Endometrial microvascular endothelial cells (primary cell): ENCODE measurements around the gene COPZ2. TPM values are rescaled to one million over a fixed set of nuclear protein-coding genes. Genes with fewer than 3 reads are reported as not detected.

Experiments
- in situ Hi-C: cut with HindIII; loops from 2 replicates; pipeline ENCODE4 v1.10.0; 2017; ENCODE audit warnings: low sequenced_read_pairs, low pct_unique_long_range_greater_than_20kb; ENCODE audit errors: inconsistent ontology term
- total RNA-seq: library from RNA; depleted of rRNA; stranded (reverse); fragments of >200 nt; gene quantifications from one replicate; pipeline ENCODE4 v1.2.3, GENCODE V29; 2015; ENCODE audit errors: inconsistent ontology term

The COPZ2 gene
- total RNA-seq, 1 donor from 2014 or later = 18.2 TPM

- in situ Hi-C loops = no loop called here
Measured at GRCh38 chr17:48057626-48058025, 20.0 kb upstream of the COPZ2 start.

- in situ Hi-C loops = no loop called here
Measured at GRCh38 chr17:48056879-48057278, 19.3 kb upstream of the COPZ2 start.

DNA sequence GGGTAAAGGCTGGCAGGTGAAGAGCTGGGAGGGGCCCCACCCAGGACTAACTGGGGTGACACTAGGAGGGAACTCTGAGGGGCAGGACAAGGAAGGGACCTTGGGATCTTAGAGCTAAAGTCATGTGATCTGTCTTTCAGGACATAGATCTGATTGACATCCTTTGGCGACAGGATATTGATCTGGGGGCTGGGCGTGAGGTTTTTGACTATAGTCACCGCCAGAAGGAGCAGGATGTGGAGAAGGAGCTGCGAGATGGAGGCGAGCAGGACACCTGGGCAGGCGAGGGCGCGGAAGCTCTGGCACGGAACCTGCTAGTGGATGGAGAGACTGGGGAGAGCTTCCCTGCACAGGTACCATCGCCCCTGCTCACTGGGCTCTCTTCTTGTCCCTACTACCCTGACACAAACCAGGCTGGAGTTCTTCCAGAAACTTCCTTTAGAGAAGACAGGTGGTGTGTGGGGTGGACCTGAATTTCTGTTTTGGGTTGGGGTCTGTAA, 18.7 kb upstream of the COPZ2 start:
- in situ Hi-C loops = no loop called here

GRCh38 chr17:48055531-48056245, 18.1 kb upstream of the COPZ2 start:
- in situ Hi-C loops = no loop called here

DNA sequence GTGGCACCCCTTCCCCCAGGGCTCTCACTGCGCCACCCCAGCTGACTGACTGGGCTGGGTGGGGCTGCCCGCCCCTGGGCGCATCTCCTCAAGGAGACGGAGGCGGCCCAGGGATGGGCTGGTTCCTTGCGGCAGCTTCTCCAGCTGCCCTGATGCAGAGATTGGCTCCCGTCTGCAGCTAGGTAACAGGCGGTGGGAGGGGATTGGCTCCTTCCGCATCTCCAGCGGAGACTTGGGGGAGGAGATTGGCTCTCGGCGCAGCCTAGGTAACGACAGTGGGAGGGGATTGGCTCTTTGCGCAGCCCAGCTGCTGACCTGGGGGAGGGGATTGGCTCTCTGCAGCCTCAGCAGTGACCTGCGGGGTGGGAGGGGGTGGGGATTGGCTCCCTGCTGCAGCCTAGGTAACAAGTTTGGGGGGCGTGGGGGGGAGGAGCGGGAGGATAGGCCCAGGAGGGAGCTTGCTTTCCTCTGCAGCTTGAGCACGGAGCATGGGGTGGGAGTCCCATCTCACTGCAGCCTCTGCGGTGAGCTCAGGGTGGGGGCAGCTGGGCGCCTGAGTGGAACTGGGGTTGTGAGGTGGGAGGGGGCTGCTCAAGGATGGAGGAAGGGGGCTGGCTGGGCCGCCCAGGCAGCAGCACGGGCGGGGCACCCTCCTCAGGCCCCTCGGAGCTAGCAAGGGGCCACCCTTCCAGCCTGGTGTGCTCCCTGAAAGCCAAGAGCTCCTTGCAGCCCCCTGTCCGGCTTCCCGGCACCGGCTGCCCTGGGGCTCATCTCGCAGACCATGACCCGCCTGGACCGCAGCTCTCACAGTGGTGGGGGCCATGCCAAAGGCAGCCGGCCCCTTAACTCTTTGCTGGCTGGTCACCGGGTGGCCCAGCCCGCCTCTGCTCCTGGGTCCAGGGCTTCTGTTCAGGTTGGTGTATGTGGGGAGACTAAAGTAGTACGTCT, 16.9 kb upstream of the COPZ2 start:
- in situ Hi-C loops = no loop called here

DNA sequence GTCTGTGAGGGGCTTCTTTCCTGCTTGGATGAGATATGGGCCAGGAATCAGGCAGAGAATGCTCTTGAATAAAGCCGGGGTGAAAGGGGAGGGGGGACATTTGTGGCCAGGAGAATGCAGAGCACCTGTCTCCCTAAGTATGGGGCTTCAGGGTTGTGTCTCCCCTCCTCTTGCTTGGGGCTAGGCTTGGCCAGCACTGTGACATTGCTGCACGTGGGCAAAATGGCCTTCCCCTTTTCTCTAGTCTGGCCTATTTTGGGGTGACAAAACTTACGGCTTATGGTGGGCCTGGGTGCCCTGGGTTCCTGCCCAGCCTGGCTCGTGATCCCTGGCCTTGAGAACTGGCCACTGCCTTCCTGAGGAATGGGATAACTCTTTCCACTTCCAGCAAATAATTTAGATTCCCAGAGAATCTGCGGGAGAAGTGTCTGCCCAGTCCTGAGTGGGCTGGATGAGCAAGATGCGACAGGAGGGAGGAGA, 16.2 kb upstream of the COPZ2 start:
- in situ Hi-C loops = no loop called here

DNA sequence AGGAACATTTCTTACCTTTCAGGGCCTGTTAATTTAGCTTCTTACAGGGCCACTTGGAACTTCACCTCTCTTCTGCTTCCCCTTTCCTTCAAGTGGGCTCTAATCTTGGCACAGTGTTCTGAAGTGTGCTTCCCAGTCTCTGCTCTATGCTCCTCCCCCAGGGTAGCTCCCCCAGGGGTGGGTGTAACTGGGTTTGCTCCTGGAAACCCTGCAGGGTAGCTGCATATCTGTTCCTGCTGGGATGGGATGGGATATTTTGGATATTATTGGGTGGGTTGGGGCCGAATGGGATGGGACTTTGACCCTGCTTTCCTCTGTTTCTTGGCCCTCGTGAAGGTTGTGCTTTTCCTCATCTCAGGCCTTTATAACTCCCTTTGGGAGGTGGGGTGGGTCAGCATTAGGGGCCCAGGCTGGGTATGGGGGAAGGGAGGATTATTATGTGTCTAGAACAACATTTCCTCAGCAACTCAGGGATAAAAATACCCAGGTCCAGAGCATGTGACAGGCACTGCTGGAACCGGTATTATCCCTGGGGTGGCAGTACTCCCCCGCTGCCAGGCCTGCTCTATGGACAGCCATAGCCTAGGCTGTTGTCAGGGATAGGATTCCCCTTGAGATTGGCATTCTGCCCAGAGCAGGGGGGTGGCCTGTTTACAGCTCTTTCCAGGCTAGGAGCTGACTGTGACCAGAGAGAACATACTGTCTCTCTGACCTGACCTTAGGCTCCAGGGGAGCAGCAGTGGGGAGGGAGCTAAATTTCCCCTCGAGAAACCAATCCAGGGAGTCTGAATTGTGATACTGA, 15.6 kb upstream of the COPZ2 start:
- in situ Hi-C loops = no loop called here

DNA sequence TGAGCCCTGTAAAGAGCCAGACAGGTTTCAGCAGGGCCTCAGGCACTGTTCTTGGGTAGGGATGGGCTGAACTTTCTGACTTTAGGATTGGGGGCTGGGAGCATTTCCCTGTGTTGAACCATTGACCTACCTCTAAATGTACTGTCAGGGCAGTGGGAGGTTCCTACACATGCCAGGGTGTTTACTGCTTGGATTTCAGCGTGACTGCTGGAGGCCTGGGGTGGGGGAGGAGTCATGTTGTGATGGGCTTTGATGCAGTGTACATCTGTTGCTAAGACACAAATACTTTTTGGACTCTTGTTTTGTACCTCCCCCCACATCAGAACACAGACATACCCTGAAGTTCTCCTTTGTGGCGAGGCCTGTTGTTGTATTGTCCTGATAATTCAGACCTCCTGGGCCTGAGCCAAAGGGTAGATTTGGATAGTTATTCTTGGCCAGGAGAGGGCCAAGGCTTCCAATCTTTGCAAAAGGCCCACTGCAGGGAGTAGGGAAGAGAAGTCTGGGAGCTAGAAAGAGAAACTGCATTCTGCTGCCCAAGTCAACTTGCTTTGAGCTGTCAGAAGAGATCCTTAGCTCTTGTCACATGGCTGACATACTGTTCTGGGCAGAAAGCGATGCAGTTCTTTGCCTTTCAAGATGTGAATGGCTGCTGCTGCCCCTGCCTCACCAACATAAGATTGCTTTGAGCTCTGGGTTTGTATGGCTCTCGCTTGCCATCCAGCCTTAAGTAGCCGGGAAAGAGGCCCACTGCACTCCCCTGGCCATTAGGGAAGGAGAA, 14.3 kb upstream of the COPZ2 start:
- in situ Hi-C loops = no loop called here

DNA sequence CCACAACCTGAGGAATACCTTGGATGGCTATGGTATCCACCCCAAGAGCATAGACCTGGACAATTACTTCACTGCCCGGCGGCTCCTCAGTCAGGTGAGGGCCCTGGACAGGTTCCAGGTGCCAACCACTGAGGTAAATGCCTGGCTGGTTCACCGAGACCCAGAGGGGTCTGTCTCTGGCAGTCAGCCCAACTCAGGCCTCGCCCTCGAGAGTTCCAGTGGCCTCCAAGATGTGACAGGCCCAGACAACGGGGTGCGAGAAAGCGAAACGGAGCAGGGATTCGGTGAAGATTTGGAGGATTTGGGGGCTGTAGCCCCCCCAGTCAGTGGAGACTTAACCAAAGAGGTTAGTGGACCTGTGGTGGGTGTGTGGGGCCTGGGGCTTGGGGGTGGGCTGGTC, 13.7 kb upstream of the COPZ2 start:
- in situ Hi-C loops = no loop called here

GRCh38 chr17:48048384-48049126, 11.0 kb upstream of the COPZ2 start:
- in situ Hi-C loops = no loop called here

DNA sequence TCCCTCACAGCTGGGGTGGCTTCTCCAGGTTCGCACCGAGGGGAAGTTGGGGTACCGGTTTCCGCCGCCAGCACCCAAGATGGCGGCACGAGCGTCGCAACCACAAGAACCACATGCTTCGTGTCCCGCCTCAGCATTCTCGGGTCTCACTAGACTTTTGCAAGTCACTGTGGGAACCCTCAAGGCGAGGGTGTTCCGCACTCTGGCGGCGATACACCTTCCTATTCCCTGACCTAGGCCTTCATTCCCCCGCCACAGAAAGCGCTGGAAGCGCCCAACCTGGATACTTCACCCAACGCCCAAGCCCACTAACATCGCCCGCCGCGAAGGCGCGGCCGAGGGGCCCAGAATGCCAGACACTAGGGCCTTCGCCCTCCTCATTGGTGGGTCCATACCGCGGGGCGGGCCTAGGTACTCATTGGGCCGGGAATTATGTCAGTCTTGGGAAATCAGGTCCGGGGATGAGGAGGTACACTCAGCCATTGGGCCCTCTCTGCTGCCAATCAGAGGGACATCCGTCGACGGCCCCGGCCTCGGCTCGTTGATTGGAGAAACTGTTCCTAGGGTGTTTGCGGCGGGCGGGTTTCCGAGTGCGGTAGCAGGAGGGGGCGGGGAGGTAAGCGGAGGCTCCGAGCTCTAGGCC, 10.3 kb upstream of the COPZ2 start, which contains the start of gene NFE2L1:
NFE2L1 (plus strand) TSS at position 619 of the 643 bp plus-strand sequence. CDS start 2,760 bp downstream, outside the sequence.
- in situ Hi-C loops = no loop called here

DNA sequence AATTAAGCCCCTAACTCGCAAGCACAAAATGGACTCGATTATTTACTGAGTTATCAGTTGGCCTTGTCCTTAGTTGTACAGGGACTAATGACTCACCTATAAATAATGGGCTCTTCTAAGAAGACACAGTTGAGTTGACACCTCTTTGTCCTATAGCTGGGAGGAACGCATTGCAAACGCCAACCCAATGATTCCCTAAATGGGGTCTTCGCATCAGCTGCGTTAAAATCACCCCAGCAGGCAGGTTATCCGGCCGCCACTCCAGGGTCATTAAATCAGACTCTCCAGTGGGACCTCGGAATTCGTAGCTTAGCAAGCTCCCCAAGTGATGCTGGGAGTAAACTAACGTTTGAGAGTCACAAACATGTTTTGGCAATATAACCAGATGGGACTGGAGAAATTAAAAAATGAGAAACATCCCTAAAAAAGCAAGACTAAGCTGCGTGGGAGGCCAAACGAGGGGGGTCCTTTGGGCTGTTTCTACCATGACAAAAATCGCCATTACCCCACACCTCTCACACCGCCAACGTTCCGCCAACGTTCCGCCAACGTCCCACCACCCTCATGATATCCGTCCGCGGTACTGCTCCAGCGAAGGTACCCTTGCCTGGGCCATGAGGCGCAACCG, 9.6 kb upstream of the COPZ2 start:
- in situ Hi-C loops = no loop called here

GRCh38 chr17:48046296-48046695, 8.7 kb upstream of the COPZ2 start:
- in situ Hi-C loops = no loop called here

- in situ Hi-C loops = no loop called here
Measured at GRCh38 chr17:48045316-48046001, 7.9 kb upstream of the COPZ2 start.

- in situ Hi-C loops = no loop called here
Measured at GRCh38 chr17:48044851-48045250, 7.3 kb upstream of the COPZ2 start.

DNA sequence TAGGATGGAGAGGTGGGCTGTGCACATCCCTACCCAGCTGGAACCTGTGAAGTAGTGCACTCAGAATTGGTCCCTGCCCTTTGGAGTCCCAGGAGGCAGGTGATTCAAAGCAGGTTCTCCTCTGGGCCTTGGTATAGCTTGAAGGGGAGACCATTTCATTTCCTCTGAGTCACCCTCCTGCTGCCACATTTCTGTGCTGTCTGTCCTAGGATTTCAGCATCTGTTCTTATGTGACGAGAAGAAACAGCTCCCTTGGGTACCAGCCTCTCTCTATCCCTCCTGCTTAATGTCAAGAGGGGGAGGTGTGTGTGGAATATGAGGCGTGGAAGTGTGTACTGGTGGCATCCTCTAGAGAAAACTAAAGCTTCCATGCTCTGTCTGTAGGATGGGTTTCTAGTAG, 5.6 kb upstream of the COPZ2 start:
- in situ Hi-C loops = no loop called here
